ENCODE measurements around the gene CENPF. TPM values are rescaled to one million over a fixed set of nuclear protein-coding genes. Genes with fewer than 3 reads are reported as not detected.

CENPF gene
- total RNA-seq, 1 experiment from 2014 or later, result 113 TPM

DNA sequence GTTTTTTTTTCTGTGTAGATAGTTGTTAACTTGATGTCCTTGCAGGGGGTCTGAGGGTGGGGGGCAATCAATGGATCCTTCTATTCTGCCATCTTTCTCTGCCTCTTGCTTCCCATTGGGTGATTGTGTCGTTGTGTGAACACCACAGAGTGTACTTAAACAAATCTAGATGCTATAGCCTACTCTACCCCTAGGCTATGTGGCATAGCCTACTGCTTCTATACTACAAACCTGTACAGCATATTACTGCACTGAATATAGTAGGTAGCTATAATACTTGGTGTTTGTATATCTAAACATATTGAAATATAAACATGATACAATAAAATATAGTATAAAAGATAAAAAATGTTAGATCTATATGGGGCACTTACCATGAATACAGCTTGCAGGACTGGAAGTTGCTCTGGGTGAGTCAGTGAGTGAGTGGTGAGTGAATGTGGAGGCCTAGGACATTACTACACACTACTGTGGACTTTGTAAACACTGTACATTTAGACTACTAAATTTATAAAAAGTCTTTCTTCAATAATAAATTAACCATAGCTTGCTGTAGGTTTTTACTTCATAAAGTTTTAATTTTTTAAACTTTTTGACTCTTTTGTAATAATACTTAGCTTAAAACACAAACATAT lies 105.4 kb downstream of the CENPF start:
- no peaks in the 10 kb centered on the region; the same call in 1 of the 2 replicates for H3K27me3 Mint-ChIP-seq (ENCODE audit: low read depth)
- no peaks in the 10 kb centered on the region for H3K23me2 ChIP-seq (ENCODE audit: insufficient read length, low read depth, low read length, poor library complexity, severe bottlenecking)
- H3K14ac ChIP-seq (ENCODE audit: insufficient read depth, low read length), result no peak overlapping the region
- TF ChIP-seq, protein P1, sequence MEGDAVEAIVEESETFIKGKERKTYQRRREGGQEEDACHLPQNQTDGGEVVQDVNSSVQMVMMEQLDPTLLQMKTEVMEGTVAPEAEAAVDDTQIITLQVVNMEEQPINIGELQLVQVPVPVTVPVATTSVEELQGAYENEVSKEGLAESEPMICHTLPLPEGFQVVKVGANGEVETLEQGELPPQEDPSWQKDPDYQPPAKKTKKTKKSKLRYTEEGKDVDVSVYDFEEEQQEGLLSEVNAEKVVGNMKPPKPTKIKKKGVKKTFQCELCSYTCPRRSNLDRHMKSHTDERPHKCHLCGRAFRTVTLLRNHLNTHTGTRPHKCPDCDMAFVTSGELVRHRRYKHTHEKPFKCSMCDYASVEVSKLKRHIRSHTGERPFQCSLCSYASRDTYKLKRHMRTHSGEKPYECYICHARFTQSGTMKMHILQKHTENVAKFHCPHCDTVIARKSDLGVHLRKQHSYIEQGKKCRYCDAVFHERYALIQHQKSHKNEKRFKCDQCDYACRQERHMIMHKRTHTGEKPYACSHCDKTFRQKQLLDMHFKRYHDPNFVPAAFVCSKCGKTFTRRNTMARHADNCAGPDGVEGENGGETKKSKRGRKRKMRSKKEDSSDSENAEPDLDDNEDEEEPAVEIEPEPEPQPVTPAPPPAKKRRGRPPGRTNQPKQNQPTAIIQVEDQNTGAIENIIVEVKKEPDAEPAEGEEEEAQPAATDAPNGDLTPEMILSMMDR (conservative IDR thresholded peaks at IDR 0.05), result no peak
- no peaks in the 10 kb centered on the region for H3K79me1 ChIP-seq (ENCODE audit: insufficient read depth, low read depth, low read length, poor library complexity, severe bottlenecking)
- H2BK12ac ChIP-seq (ENCODE audit: insufficient read length, low read depth, low read length), result no peak overlapping the region
- H3K56ac ChIP-seq (ENCODE audit: insufficient read length, low read depth, low read length), result no peak overlapping the region
- no peak overlapping the region for H2AK5ac ChIP-seq (ENCODE audit: insufficient read length, low read length)
- no peak overlapping the region for H4K8ac ChIP-seq (replicated peaks; ENCODE audit: insufficient read length, low read depth, low read length)
- WGBS (ENCODE audit: extremely low coverage, insufficient read length, low lambda C conversion rate), result no CpG with 5 or more reads among the region's 1 CpG
- no peaks in the 10 kb centered on the region for H3K27me3 ChIP-seq (ENCODE audit: insufficient read depth, low read length)
- no peak overlapping the region for H2AFZ ChIP-seq (ENCODE audit: low read length)
- H3K4me3 Mint-ChIP-seq, result no peak overlapping the region
- H3K4me1 ChIP-seq (ENCODE audit: insufficient read depth, low read length), result no peaks in the 10 kb centered on the region
- H3K36me3 Mint-ChIP-seq (ENCODE audit: insufficient read depth in 1 of 3, low read depth in 3 of 3), result no peaks in the 10 kb centered on the region
- H3K9me3 ChIP-seq (ENCODE audit: control insufficient read depth, low read depth, low read length), result no peaks in the 10 kb centered on the region
- H3K4ac ChIP-seq (ENCODE audit: low read depth, low read length), result no peak overlapping the region
- no peak overlapping the region for H2BK120ac ChIP-seq (ENCODE audit: low read depth, low read length, poor library complexity, severe bottlenecking)
- H4K91ac ChIP-seq (ENCODE audit: insufficient read length, low read depth, low read length), result no peak overlapping the region
- H3K4me1 Mint-ChIP-seq, result no peaks in the 10 kb centered on the region
- no peak overlapping the region for H2BK5ac ChIP-seq (ENCODE audit: insufficient read length, low read length)
- H2BK15ac ChIP-seq (ENCODE audit: low read depth, low read length), result no peak overlapping the region
- no peak overlapping the region for H3K4me2 ChIP-seq (ENCODE audit: insufficient read depth, insufficient read length, low read length)
- DNase-seq, result no peak
- no peak overlapping the region for H3K27ac Mint-ChIP-seq
- no peak overlapping the region for H3T11ph ChIP-seq (ENCODE audit: low read length)
- no peak overlapping the region for H2BK20ac ChIP-seq (ENCODE audit: low read depth, low read length, poor library complexity, severe bottlenecking)
- no peaks in the 10 kb centered on the region for H3K79me2 ChIP-seq (ENCODE audit: insufficient read depth, low read length)
- H3K23ac ChIP-seq (ENCODE audit: insufficient read length, low read depth, low read length), result no peak overlapping the region
- no peaks in the 10 kb centered on the region for H4K20me1 ChIP-seq (ENCODE audit: control insufficient read depth, insufficient read depth, insufficient read length)
- H3K18ac ChIP-seq (ENCODE audit: insufficient read length, low read depth, low read length), result no peak overlapping the region
- no peak overlapping the region for H3K9ac ChIP-seq (ENCODE audit: extremely low read depth, insufficient read length, low read length)
- H3K27ac ChIP-seq (ENCODE audit: insufficient read length, low read depth, low read length), result no peak overlapping the region
- no peak overlapping the region for H4K5ac ChIP-seq (ENCODE audit: insufficient read length, low read depth, low read length)
- H3K9me3 Mint-ChIP-seq, result peaks cover 0 to 2% of the 10 kb centered on the region in 2 experiments; a peak in 4 of 5 replicates

All from H9 (cell line).